DND-41 (cell line): ENCODE results near the gene CCDC167.

Experiments
- ATAC-seq: fragments of 200-7000 bp; cut with Tn5 transposase; 3 replicates; pipeline ENCODE4 v1.9.1; 2021; ENCODE audit warnings: low read depth; ENCODE audit not compliant: insufficient read depth
- DNase-seq: peaks from one replicate; pipeline ENCODE4 v3.0.0-alpha.2; 2020
- H2AFZ ChIP-seq: 2 replicates; pipeline ENCODE4 v1.6.0; 2012; ENCODE audit warnings: low read depth, low read length
- H3K27ac ChIP-seq: 2 replicates; pipeline ENCODE4 v1.5.1; 2012; ENCODE audit warnings: low read length, inconsistent platforms
- H3K27me3 ChIP-seq: fragments of 200-600 bp; sonication (generic); 2 replicates; pipeline ENCODE4 v1.6.0; 2012; ENCODE audit warnings: low read length, mild to moderate bottlenecking, inconsistent platforms; ENCODE audit not compliant: insufficient read depth, poor library complexity
- H3K36me3 ChIP-seq: 2 replicates; pipeline ENCODE4 v1.5.1; 2012; ENCODE audit warnings: low read length, inconsistent platforms; ENCODE audit not compliant: insufficient read depth
- H3K4me1 ChIP-seq: 2 replicates; pipeline ENCODE4 v1.5.1; 2012; ENCODE audit warnings: mild to moderate bottlenecking, low read length; ENCODE audit not compliant: insufficient read depth
- H3K4me2 ChIP-seq: 2 replicates; pipeline ENCODE4 v1.6.0; 2012; ENCODE audit warnings: mild to moderate bottlenecking, moderate library complexity, low read length, inconsistent platforms; ENCODE audit not compliant: insufficient read depth
- H3K4me3 ChIP-seq, 2 experiments: fragments of 200-600 bp in 1 of 2; shearing (Covaris generic) in 1 of 2; 2 replicates each; pipeline ENCODE4 v1.5.1; 2012 to 2016; ENCODE audit warnings: inconsistent platforms in 2 of 2, low read length in 2 of 2, mild to moderate bottlenecking in 2 of 2, low read depth in 1 of 2, moderate library complexity in 1 of 2
- H3K79me2 ChIP-seq: 2 replicates; pipeline ENCODE4 v1.6.0; 2012; ENCODE audit warnings: low read length, inconsistent platforms; ENCODE audit not compliant: insufficient read depth
- H3K9ac ChIP-seq: 2 replicates; pipeline ENCODE4 v1.6.0; 2012; ENCODE audit warnings: low read depth, mild to moderate bottlenecking, inconsistent platforms, low read length, moderate library complexity
- H3K9me3 ChIP-seq: 2 replicates; pipeline ENCODE4 v1.5.1; 2012; ENCODE audit warnings: low read length, moderate library complexity, mild to moderate bottlenecking, inconsistent platforms; ENCODE audit not compliant: insufficient read depth, severe bottlenecking
- H4K20me1 ChIP-seq: 2 replicates; pipeline ENCODE4 v1.6.0; 2012; ENCODE audit warnings: low read length; ENCODE audit not compliant: insufficient read depth
- EZH2 ChIP-seq: IDR thresholded peaks from 3 replicates; pipeline ENCODE4 v1.6.1; 2012; ENCODE audit warnings: borderline replicate concordance, low read depth, mild to moderate bottlenecking, moderate library complexity, low read length, inconsistent platforms; ENCODE audit not compliant: severe bottlenecking
- TF ChIP-seq, protein P1 (sequence below): IDR thresholded peaks from 2 replicates; pipeline ENCODE4 v1.5.1; 2012; ENCODE audit warnings: borderline replicate concordance, low read length, moderate library complexity, mild to moderate bottlenecking; ENCODE audit not compliant: poor library complexity, severe bottlenecking; ENCODE audit errors: extremely low read depth

The CCDC167 gene

DNA sequence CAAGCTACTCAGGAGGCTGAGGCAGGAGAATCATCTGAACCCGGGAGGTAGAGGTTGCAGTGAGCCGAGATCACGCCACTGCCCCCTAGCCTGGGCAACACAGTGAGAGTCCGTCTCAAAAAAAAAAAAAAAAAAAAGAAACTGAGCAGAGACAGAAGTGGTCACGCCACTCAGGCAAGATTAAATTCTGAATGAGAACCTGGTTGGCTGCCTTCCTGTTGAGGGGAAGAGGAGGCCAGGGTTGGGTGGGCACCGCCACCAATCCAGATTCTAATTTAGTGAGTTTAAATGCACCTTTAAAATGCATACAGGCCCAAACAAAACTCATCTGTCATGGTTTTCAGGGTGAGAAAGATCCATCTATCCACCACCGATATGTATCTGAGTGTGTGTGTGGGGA is 23.7 kb upstream of the CCDC167 start:
- Histone ChIP-seq H3K9ac (no peak overlapping the region), H3K36me3 (no peaks in the 10 kb centered on the region), H3K27me3 (no peaks in the 10 kb centered on the region), H4K20me1 (0 out of 2 replicates have a peak, but pooled peaks cover 2% of the 10 kb centered on the region), H3K9me3 (no peaks in the 10 kb centered on the region), H3K4me1 (peaks cover 9% of the 10 kb centered on the region), H3K4me2 (no peak overlapping the region), H3K4me3 (no peak overlapping the region), H3K27ac (no peak overlapping the region), H3K79me2 (no peaks in the 10 kb centered on the region), H2AFZ (no peak overlapping the region)
- ATAC-seq (no peak), DNase-seq (no peak)
- TF ChIP-seq EZH2, result no peak
- TF ChIP-seq, protein P1, sequence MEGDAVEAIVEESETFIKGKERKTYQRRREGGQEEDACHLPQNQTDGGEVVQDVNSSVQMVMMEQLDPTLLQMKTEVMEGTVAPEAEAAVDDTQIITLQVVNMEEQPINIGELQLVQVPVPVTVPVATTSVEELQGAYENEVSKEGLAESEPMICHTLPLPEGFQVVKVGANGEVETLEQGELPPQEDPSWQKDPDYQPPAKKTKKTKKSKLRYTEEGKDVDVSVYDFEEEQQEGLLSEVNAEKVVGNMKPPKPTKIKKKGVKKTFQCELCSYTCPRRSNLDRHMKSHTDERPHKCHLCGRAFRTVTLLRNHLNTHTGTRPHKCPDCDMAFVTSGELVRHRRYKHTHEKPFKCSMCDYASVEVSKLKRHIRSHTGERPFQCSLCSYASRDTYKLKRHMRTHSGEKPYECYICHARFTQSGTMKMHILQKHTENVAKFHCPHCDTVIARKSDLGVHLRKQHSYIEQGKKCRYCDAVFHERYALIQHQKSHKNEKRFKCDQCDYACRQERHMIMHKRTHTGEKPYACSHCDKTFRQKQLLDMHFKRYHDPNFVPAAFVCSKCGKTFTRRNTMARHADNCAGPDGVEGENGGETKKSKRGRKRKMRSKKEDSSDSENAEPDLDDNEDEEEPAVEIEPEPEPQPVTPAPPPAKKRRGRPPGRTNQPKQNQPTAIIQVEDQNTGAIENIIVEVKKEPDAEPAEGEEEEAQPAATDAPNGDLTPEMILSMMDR, result no peak

DNA sequence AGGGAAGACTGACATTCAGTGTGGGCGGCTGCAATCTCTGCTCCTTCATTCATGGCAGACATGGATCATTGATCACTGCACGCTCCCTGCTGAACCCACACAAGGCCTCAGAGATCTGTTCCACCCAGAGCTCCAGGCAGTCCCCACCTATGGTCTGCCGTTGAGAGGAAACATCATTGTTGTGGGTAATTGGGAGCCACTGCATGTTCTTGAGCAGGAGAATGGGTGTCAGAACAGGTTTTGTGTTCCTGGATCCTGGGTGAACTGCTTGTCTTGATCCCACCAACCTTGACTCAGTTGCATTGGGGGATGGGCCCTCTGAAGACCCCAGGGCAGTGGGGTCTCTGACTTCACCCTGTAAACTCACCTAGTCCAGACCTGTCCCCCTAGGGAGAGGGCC is 23.1 kb upstream of the CCDC167 start:
- H3K9me3 ChIP-seq, result no peaks in the 10 kb centered on the region
- ATAC-seq (no peak), DNase-seq (no peak)
- no peak overlapping the region for H2AFZ ChIP-seq
- no peak overlapping the region for H3K4me2 ChIP-seq
- no peak overlapping the region for H3K27ac ChIP-seq
- no peak for TF ChIP-seq EZH2
- TF ChIP-seq, protein P1, result no peak
- no peak overlapping the region for H3K9ac ChIP-seq
- H3K4me3 ChIP-seq, result no peak overlapping the region
- H3K27me3 ChIP-seq, result no peaks in the 10 kb centered on the region
- no peaks in the 10 kb centered on the region for H3K79me2 ChIP-seq
- 0 out of 2 replicates have a peak, but pooled peaks cover 2% of the 10 kb centered on the region for H4K20me1 ChIP-seq
- H3K4me1 ChIP-seq, result peaks cover 13% of the 10 kb centered on the region
- no peaks in the 10 kb centered on the region for H3K36me3 ChIP-seq

DNA sequence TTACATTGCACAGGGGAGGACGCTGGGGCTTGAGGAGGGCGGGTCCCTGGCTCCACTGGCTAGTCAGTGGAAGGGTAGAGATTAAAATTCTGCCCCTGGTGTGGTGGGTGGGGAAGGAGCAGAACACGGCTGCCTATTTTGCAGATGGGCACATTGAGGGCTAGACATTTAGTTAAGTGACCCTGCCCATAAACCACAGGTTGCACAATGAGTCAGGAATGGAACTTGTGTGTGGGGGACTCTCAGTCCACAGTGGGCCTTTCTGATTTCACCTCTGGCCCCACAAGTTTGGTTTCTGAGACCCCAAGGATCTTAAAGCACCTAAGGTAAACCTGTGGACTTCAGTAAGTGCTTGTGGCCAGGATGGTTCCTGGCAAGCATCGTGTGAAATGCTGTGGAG is 22.0 kb upstream of the CCDC167 start:
- H3K4me3 ChIP-seq, result no peak overlapping the region
- H3K4me2 ChIP-seq, result no peak overlapping the region
- DNase-seq, result no peak
- H3K4me1 ChIP-seq, result peaks cover 25% of the 10 kb centered on the region
- no peaks in the 10 kb centered on the region for H3K36me3 ChIP-seq
- H4K20me1 ChIP-seq, result 0 out of 2 replicates have a peak, but pooled peaks cover 6% of the 10 kb centered on the region
- H3K27me3 ChIP-seq, result no peaks in the 10 kb centered on the region
- H3K9me3 ChIP-seq, result no peaks in the 10 kb centered on the region
- H3K79me2 ChIP-seq, result no peaks in the 10 kb centered on the region
- H3K9ac ChIP-seq, result no peak overlapping the region
- ATAC-seq, result no peak
- H3K27ac ChIP-seq, result no peak overlapping the region
- TF ChIP-seq, protein P1, result no peak
- TF ChIP-seq EZH2, result no peak
- H2AFZ ChIP-seq, result no peak overlapping the region

DNA sequence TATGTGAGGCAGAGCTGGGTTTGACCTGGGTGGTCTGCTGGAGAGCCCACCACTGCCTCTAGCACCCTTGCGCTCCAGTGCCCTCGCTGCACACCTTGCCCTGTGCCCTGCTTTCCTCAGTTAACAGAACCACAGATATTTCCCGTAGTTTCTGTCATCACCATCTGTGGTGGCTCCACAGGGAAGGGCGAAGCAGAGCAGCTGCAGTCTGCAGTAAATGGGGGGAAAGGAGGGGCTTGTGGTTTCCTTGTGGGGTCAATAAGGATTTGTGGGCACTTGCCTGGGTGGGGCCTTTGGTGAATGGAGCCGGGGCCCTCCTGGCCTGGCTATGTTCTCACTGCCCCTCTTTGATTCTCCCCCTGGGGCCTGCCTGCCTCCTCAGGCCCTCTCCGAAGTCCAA is 21.2 kb upstream of the CCDC167 start:
- H3K4me3 ChIP-seq, result no peak overlapping the region
- no peak for TF ChIP-seq EZH2
- TF ChIP-seq, protein P1, result no peak

More for the DNA sequence above, 21.2 kb upstream of the CCDC167 start:
- H3K9me3 ChIP-seq, result no peaks in the 10 kb centered on the region
- no peak overlapping the region for H3K27ac ChIP-seq
- H4K20me1 ChIP-seq, result 0 out of 2 replicates have a peak, but pooled peaks cover 6% of the 10 kb centered on the region
- no peak overlapping the region for H3K4me2 ChIP-seq
- H3K9ac ChIP-seq, result no peak overlapping the region
- peak; percentile 53 for DNase-seq
- H3K36me3 ChIP-seq, result no peaks in the 10 kb centered on the region
- H2AFZ ChIP-seq, result no peak overlapping the region
- no peak for ATAC-seq
- H3K79me2 ChIP-seq, result no peaks in the 10 kb centered on the region
- no peaks in the 10 kb centered on the region for H3K27me3 ChIP-seq
- peaks cover 32% of the 10 kb centered on the region for H3K4me1 ChIP-seq
